Endothelial cell of umbilical vein (primary cell): ENCODE data around the gene CFAP61. TPM values are rescaled to one million over a fixed set of nuclear protein-coding genes. Genes with fewer than 3 reads are reported as not detected.
"Not testable (repeated sequence)": the region's sequence is repeated elsewhere in the genome, so short reads cannot be mapped to it uniquely, and the experiment has no call there.

Source experiments
- BruUV-seq: library from RNA; stranded (reverse); fragments of 400-500 nt; replicated peaks from 2 replicates; lab custom pipeline; 2021; lab: Mats Ljungman, UMichigan
- CTCF ChIA-PET: fragments of 300-600, 350-600 bp; sonication (Branson Sonifier 250); formaldehyde crosslinking; loops from one replicate; lab custom pipeline; 2021; ENCODE audit warnings: antibody characterized with exemption, inconsistent platforms; lab: Charles Lee
- POLR2A ChIA-PET: fragments of 300-600, 350-600 bp; sonication (Branson Sonifier 250); formaldehyde crosslinking; loops from one replicate; lab custom pipeline; 2021; ENCODE audit warnings: antibody characterized with exemption, inconsistent platforms; lab: Charles Lee
- DNase-seq: peaks from one replicate; pipeline ENCODE4 v3.0.0-alpha.2; 2011; ENCODE audit warnings: low read depth, low spot score
- FAIRE-seq: peaks from 2 replicates; lab custom pipeline; 2011; peaks lifted over from hg19 to GRCh38; lab: Jason Lieb, UNC
- H2AFZ ChIP-seq: 2 replicates; pipeline ENCODE4 v1.6.0; 2012; ENCODE audit warnings: low read depth, low read length, control low read depth, inconsistent platforms
- H3K27ac ChIP-seq: 2 replicates; pipeline ENCODE4 v1.5.1; 2011; ENCODE audit warnings: low read depth, mild to moderate bottlenecking, control low read depth, low read length, moderate library complexity; ENCODE audit not compliant: insufficient read depth
- H3K27me3 ChIP-seq, 2 experiments: 2 replicates each; pipeline versions ENCODE4 v1.6.0 to v1.6.1; 2011; ENCODE audit warnings: low read length in 2 of 2, mixed read lengths in 1 of 2; ENCODE audit not compliant: control insufficient read depth in 2 of 2, insufficient read depth in 2 of 2
- H3K36me3 ChIP-seq, 2 experiments: 2 replicates in 1 of 2; 3 replicates in 1 of 2; pipeline ENCODE4 v1.5.1; 2011; ENCODE audit warnings: low read length in 2 of 2, mild to moderate bottlenecking in 1 of 2, moderate library complexity in 1 of 2; ENCODE audit not compliant: control insufficient read depth in 2 of 2, insufficient read depth in 2 of 2; ENCODE audit errors: extremely low read depth in 1 of 2
- H3K4me1 ChIP-seq: 3 replicates; pipeline ENCODE4 v1.5.1; 2011; ENCODE audit warnings: mild to moderate bottlenecking, low read length; ENCODE audit not compliant: control insufficient read depth, insufficient read depth; ENCODE audit errors: extremely low read depth
- H3K4me2 ChIP-seq: 2 replicates; pipeline ENCODE4 v1.6.1; 2011; ENCODE audit warnings: low read length, control low read depth, mixed read lengths; ENCODE audit not compliant: insufficient read depth
- H3K4me3 ChIP-seq, 3 experiments: fragments of 200-600 bp in 1 of 3; sonication (generic), shearing (Covaris generic) in 1 of 3; replicated peaks in 1 of 3; 2 replicates each; pipeline ENCODE4 v1.5.1; 2011 to 2016; ENCODE audit warnings: control low read depth in 3 of 3, low read length in 3 of 3, mild to moderate bottlenecking in 2 of 3, inconsistent platforms in 1 of 3, low read depth in 1 of 3, moderate library complexity in 1 of 3; ENCODE audit not compliant: insufficient read depth in 1 of 3
- H3K79me2 ChIP-seq: 2 replicates; pipeline ENCODE4 v1.6.0; 2012; ENCODE audit warnings: low read length, inconsistent platforms; ENCODE audit not compliant: control insufficient read depth, insufficient read depth
- H3K9ac ChIP-seq: replicated peaks from 2 replicates; pipeline ENCODE3; 2011; ENCODE audit warnings: low read length, control low read depth; ENCODE audit not compliant: insufficient read depth; ENCODE audit errors: extremely low read depth
- H3K9me1 ChIP-seq: replicated peaks from 3 replicates; pipeline ENCODE4 v1.6.0; 2011; ENCODE audit warnings: mild to moderate bottlenecking, low read length; ENCODE audit not compliant: control insufficient read depth, insufficient read depth; ENCODE audit errors: extremely low read depth
- H3K9me3 ChIP-seq: replicated peaks from 2 replicates; pipeline ENCODE4 v1.5.1; 2012; ENCODE audit warnings: low read length, inconsistent platforms; ENCODE audit not compliant: control insufficient read depth, insufficient read depth
- H4K20me1 ChIP-seq: replicated peaks from 2 replicates; pipeline ENCODE3; 2011; ENCODE audit warnings: mild to moderate bottlenecking, low read length; ENCODE audit not compliant: control insufficient read depth, insufficient read depth; ENCODE audit errors: extremely low read depth
- FOS ChIP-seq: IDR thresholded peaks from 2 replicates; pipeline ENCODE4 v1.6.1; 2011; ENCODE audit warnings: mild to moderate bottlenecking, low read length, moderate library complexity, borderline replicate concordance; ENCODE audit not compliant: insufficient read depth
- GATA2 ChIP-seq: IDR thresholded peaks from 2 replicates; pipeline ENCODE4 v1.7.0; 2011; ENCODE audit warnings: low read depth, mild to moderate bottlenecking, moderate library complexity, mixed read lengths, low read length; ENCODE audit not compliant: insufficient read length, insufficient read depth
- dilution Hi-C: fragments of 300-500 bp; cut with MboI; formaldehyde crosslinking; loops from one replicate; pipeline ENCODE4 v1.15.0; 2019; ENCODE audit warnings: low sequenced_read_pairs; ENCODE audit not compliant: extremely low pct_ligation_motif_present
- intact Hi-C: fragments of 100-400 bp; cut with micrococcal nuclease; formaldehyde crosslinking; loops from one replicate; pipeline ENCODE4 v1.10.0; 2022
- polyA plus RNA-seq, 4 experiments: library from polyadenylated mRNA; depleted of rRNA in 3 of 4; stranded (reverse) in 3 of 4; unstranded in 1 of 4; fragments of >200 nt; gene quantifications; 2 replicates each; pipeline versions ENCODE4 v1.2.1 to v1.2.3, GENCODE V29; 2011 to 2012; ENCODE audit warnings: missing spikeins in 1 of 4
- total RNA-seq: library from RNA; stranded (reverse); gene quantifications from 2 replicates; pipeline ENCODE4 v1.2.3, GENCODE V29; 2021
- TF ChIP-seq, protein P1 (sequence below): IDR thresholded peaks from 2 replicates; pipeline ENCODE4 v1.6.1; 2011; ENCODE audit not compliant: insufficient read depth, insufficient read length
- TF ChIP-seq, protein P2 (sequence below), 2 donors: IDR thresholded peaks; 1 replicate in 1 of 2; 2 replicates in 1 of 2; pipeline ENCODE4 v1.5.1; 2011; ENCODE audit warnings: low read length in 2 of 2, mild to moderate bottlenecking in 2 of 2, moderate library complexity in 2 of 2, control low read depth in 1 of 2, inconsistent platforms in 1 of 2, low read depth in 1 of 2; ENCODE audit not compliant: insufficient read depth in 1 of 2; ENCODE audit errors: extremely low read depth in 1 of 2

The CFAP61 gene
- total and polyA plus RNA-seq, 2 donors (not counting 3 experiments of a cell fraction or from before 2014, with no cell fraction given), result not detected

DNA sequence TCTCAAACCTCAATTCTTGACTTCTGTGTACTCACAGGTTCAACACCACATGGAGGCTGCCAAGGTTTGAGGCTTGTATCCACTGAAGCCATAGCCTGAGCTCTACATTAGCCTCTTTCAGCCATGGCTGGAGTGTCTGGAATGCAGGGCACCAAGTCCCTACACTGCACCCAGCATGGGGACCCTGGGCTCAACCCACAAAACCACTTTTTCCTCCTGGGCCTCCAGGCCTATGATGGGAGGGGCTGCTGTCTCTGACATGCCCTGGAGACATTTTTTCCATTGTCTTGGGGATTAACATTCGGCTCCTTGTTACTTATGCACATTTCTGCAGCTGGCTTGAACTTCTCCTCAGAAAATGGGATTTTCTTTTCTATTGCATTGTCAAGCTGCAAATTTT is 192.1 kb downstream of the CFAP61 start:
- FAIRE-seq, H3K4me3 ChIP-seq, H2AFZ ChIP-seq, POLR2A ChIA-PET, H3K27ac ChIP-seq, H4K20me1 ChIP-seq, H3K27me3 ChIP-seq, intact Hi-C loops, H3K9me3 ChIP-seq, H3K4me1 ChIP-seq, H3K36me3 ChIP-seq, DNase-seq, CTCF ChIA-PET, BruUV-seq, H3K79me2 ChIP-seq, H3K9me1 ChIP-seq, H3K9ac ChIP-seq, dilution Hi-C loops, H3K4me2 ChIP-seq: not testable (repeated sequence)

DNA sequence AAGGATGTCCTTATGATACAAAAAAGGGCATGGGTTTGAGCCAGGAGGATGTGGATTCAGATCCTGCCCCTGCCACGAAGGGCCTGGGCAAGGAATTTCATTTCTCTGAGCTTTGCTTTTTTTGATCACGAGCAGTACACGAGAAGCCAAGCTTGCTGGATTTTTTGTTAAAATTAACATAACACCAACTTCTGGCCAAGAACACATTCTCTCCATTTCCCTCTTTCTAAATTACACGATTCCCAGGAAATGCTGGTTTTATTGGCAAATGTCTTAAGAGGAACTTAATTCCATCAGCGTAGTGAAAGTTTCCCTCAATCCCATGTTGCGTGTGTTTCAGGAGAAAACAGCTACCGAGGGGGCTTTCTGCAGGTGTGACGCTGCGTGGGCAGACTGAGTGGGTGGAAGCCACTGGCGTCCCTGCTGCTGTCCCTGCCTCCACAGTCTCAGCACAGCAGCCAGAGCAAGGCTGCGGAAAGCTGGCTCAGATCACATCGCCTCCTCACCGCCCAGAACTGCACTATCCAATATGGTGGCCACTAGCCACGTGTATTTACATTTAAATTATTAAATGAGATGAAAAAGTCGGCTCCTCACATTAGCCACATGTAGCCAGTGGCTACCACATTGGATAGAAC is 194.8 kb downstream of the CFAP61 start:
- Histone ChIP-seq H3K9me1 (no peaks in the 10 kb centered on the region), H3K4me2 (no peak overlapping the region), H4K20me1 (no peaks in the 10 kb centered on the region), H3K4me3 (no peak overlapping the region), H3K27me3 (no peaks in the 10 kb centered on the region), H3K79me2 (no peaks in the 10 kb centered on the region), H3K9ac (no peak overlapping the region), H3K27ac (no peak overlapping the region), H3K4me1 (no peaks in the 10 kb centered on the region), H2AFZ (no peak overlapping the region), H3K9me3 (no peaks in the 10 kb centered on the region), H3K36me3 (no peaks in the 10 kb centered on the region)
- POLR2A ChIA-PET, result no interaction called here
- FAIRE-seq (no peak), DNase-seq (no peak)
- intact Hi-C loops (no loop called here), dilution Hi-C loops (no loop called here)
- TF ChIP-seq FOS (no peak), GATA2 (no peak)
- TF ChIP-seq, protein P1, sequence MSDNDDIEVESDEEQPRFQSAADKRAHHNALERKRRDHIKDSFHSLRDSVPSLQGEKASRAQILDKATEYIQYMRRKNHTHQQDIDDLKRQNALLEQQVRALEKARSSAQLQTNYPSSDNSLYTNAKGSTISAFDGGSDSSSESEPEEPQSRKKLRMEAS, result no peak
- TF ChIP-seq, protein P2, sequence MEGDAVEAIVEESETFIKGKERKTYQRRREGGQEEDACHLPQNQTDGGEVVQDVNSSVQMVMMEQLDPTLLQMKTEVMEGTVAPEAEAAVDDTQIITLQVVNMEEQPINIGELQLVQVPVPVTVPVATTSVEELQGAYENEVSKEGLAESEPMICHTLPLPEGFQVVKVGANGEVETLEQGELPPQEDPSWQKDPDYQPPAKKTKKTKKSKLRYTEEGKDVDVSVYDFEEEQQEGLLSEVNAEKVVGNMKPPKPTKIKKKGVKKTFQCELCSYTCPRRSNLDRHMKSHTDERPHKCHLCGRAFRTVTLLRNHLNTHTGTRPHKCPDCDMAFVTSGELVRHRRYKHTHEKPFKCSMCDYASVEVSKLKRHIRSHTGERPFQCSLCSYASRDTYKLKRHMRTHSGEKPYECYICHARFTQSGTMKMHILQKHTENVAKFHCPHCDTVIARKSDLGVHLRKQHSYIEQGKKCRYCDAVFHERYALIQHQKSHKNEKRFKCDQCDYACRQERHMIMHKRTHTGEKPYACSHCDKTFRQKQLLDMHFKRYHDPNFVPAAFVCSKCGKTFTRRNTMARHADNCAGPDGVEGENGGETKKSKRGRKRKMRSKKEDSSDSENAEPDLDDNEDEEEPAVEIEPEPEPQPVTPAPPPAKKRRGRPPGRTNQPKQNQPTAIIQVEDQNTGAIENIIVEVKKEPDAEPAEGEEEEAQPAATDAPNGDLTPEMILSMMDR (IDR thresholded peaks at IDR 0.05; ENCODE audit: extremely low read depth in 1 of 2, insufficient read depth in 1 of 2, low read depth in 1 of 2, low read length in 2 of 2), result no peak
- CTCF ChIA-PET, result interaction anchor here (1.1 to 2.5 kb wide), 3 partner anchors 9 to 13 kb away, joined by 3 to 14 read pairs (median 7); no protein-coding TSS in a partner anchor
- BruUV-seq, result no TSS peak
